Measurements from ENCODE around the gene STK38.

The STK38 gene

GRCh38 chr6:36571122-36572043 is 24.1 kb upstream of the STK38 start:
- no peaks in the 10 kb centered on the region for H3K9me2 ChIP-seq (replicated peaks; ENCODE audit: control insufficient read depth, low read length)
- no peaks in the 10 kb centered on the region for H3K27me3 ChIP-seq (ENCODE audit: control insufficient read depth, low read length)
- TF ChIP-seq EZH2phosphoT487 (IDR thresholded peaks at IDR 0.05; ENCODE audit: borderline replicate concordance, low read length) (no peak), CTCF (IDR thresholded peaks at IDR 0.05; ENCODE audit: low read depth, low read length, poor library complexity, severe bottlenecking) (no peak)
- H3K4me2 ChIP-seq (ENCODE audit: low read length) = peak overlapping the region; percentile 31; the same call in 1 of the 2 replicates
- peaks cover 5% of the 10 kb centered on the region for H3K9me3 ChIP-seq (ENCODE audit: control insufficient read depth, insufficient read depth, low read length)
- no peaks in the 10 kb centered on the region for H4K20me1 ChIP-seq (ENCODE audit: control insufficient read depth, insufficient read depth, low read depth, low read length)
- no peak overlapping the region for H3K4me3 ChIP-seq (ENCODE audit: low read length)
- H3K27ac ChIP-seq (ENCODE audit: low read depth, low read length) = no peak overlapping the region
- H3K79me2 ChIP-seq (ENCODE audit: control insufficient read depth, low read length) = no peaks in the 10 kb centered on the region
- H3K4me1 ChIP-seq (ENCODE audit: control insufficient read depth, low read length) = peaks cover 25% of the 10 kb centered on the region
- H3F3A ChIP-seq (ENCODE audit: control insufficient read depth, insufficient read depth) = no peaks in the 10 kb centered on the region
- H3K36me3 ChIP-seq (ENCODE audit: control insufficient read depth, low read length) = no peaks in the 10 kb centered on the region

GRCh38 chr6:36570264-36570663 is 23.0 kb upstream of the STK38 start:
- H3K4me3 ChIP-seq (ENCODE audit: low read length) = no peak overlapping the region
- TF ChIP-seq EZH2phosphoT487 (IDR thresholded peaks at IDR 0.05; ENCODE audit: borderline replicate concordance, low read length) = no peak
- no peak for TF ChIP-seq CTCF (IDR thresholded peaks at IDR 0.05; ENCODE audit: low read depth, low read length, poor library complexity, severe bottlenecking)
- H4K20me1 ChIP-seq (ENCODE audit: control insufficient read depth, insufficient read depth, low read depth, low read length) = no peaks in the 10 kb centered on the region
- H3K27ac ChIP-seq (ENCODE audit: low read depth, low read length) = no peak overlapping the region
- H3F3A ChIP-seq (ENCODE audit: control insufficient read depth, insufficient read depth) = no peaks in the 10 kb centered on the region
- H3K4me2 ChIP-seq (ENCODE audit: low read length) = no peak overlapping the region
- no peaks in the 10 kb centered on the region for H3K27me3 ChIP-seq (ENCODE audit: control insufficient read depth, low read length)
- H3K4me1 ChIP-seq (ENCODE audit: control insufficient read depth, low read length) = peaks cover 25% of the 10 kb centered on the region
- no peaks in the 10 kb centered on the region for H3K79me2 ChIP-seq (ENCODE audit: control insufficient read depth, low read length)
- peaks cover 5% of the 10 kb centered on the region for H3K9me3 ChIP-seq (ENCODE audit: control insufficient read depth, insufficient read depth, low read length)
- no peaks in the 10 kb centered on the region for H3K36me3 ChIP-seq (ENCODE audit: control insufficient read depth, low read length)
- H3K9me2 ChIP-seq (replicated peaks; ENCODE audit: control insufficient read depth, low read length) = no peaks in the 10 kb centered on the region

GRCh38 chr6:36566418-36566905 is 19.2 kb upstream of the STK38 start:
- Histone ChIP-seq H3K27ac (ENCODE audit: low read depth, low read length) (no peak overlapping the region), H3K4me3 (ENCODE audit: low read length) (no peak overlapping the region), H3K79me2 (ENCODE audit: control insufficient read depth, low read length) (no peaks in the 10 kb centered on the region), H3K4me1 (ENCODE audit: control insufficient read depth, low read length) (peaks cover 15% of the 10 kb centered on the region), H3K9me2 (replicated peaks; ENCODE audit: control insufficient read depth, low read length) (no peaks in the 10 kb centered on the region), H4K20me1 (ENCODE audit: control insufficient read depth, insufficient read depth, low read depth, low read length) (no peaks in the 10 kb centered on the region), H3F3A (ENCODE audit: control insufficient read depth, insufficient read depth) (no peaks in the 10 kb centered on the region), H3K9me3 (ENCODE audit: control insufficient read depth, insufficient read depth, low read length) (no peaks in the 10 kb centered on the region), H3K4me2 (ENCODE audit: low read length) (no peak overlapping the region), H3K27me3 (ENCODE audit: control insufficient read depth, low read length) (no peaks in the 10 kb centered on the region), H3K36me3 (ENCODE audit: control insufficient read depth, low read length) (no peaks in the 10 kb centered on the region)
- TF ChIP-seq CTCF (IDR thresholded peaks at IDR 0.05; ENCODE audit: low read depth, low read length, poor library complexity, severe bottlenecking) = no peak
- TF ChIP-seq EZH2phosphoT487 (IDR thresholded peaks at IDR 0.05; ENCODE audit: borderline replicate concordance, low read length) = no peak
